HUES6 (cell line): Measurements from ENCODE around the gene FAF1.
"Not testable (repeated sequence)": the region's sequence is repeated elsewhere in the genome, so short reads cannot be mapped to it uniquely, and the experiment has no call there.

Experiments used
- H3K27ac ChIP-seq: 2 replicates; pipeline ENCODE4 v1.7.0; 2013; ENCODE audit warnings: low read depth, mild to moderate bottlenecking, low read length, inconsistent platforms
- H3K27me3 ChIP-seq: 2 replicates; pipeline ENCODE4 v1.6.1; 2013; ENCODE audit warnings: low read length; ENCODE audit not compliant: control insufficient read depth, insufficient read depth
- H3K36me3 ChIP-seq: 2 replicates; pipeline ENCODE4 v1.6.1; 2013; ENCODE audit warnings: low read length; ENCODE audit not compliant: control insufficient read depth, insufficient read depth
- H3K4me1 ChIP-seq: 2 replicates; pipeline ENCODE4 v1.6.1; 2013; ENCODE audit warnings: low read length; ENCODE audit not compliant: control insufficient read depth, insufficient read depth
- H3K4me3 ChIP-seq: 2 replicates; pipeline ENCODE4 v1.5.1; 2013; ENCODE audit warnings: low read depth, low read length
- H3K9ac ChIP-seq: one replicate; pipeline ENCODE4 v1.6.1; 2013; ENCODE audit warnings: mild to moderate bottlenecking, low read length
- H3K9me3 ChIP-seq: 2 replicates; pipeline ENCODE4 v1.6.1; 2013; ENCODE audit warnings: low read depth, low read length; ENCODE audit not compliant: control insufficient read depth, insufficient read depth

Gene FAF1

GRCh38 chr1:50779801-50780200 is 180.3 kb downstream of the FAF1 start:
- Histone ChIP-seq H3K9ac (no peak overlapping the region), H3K9me3 (no peaks in the 10 kb centered on the region), H3K4me1 (no peaks in the 10 kb centered on the region), H3K36me3 (peaks cover 10% of the 10 kb centered on the region; the same call in 1 of the 2 replicates), H3K27me3 (no peaks in the 10 kb centered on the region), H3K4me3 (no peak overlapping the region), H3K27ac (no peak overlapping the region)

DNA sequence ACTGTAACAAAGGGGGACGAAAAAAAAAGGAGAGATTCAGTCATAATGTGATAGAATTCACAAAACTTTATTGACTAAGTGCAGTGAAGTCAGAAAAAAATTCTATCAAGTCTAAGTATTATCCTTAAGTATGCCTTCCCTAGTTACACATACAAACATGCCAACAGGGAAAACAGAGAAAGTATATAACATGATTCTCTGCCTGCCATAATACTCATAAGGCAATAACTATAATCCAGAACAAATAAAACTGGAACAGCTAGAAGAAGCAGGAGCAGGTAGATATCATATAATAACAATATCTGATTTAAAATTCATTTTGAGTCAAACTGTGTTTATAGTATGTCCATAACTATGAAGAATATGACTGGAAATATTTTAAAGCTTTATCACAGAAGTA is 184.3 kb downstream of the FAF1 start:
- H3K36me3 ChIP-seq: peaks cover 7% of the 10 kb centered on the region; the same call in 1 of the 2 replicates
- no peak overlapping the region for H3K9ac ChIP-seq
- H3K27me3 ChIP-seq: no peaks in the 10 kb centered on the region
- no peak overlapping the region for H3K4me3 ChIP-seq
- no peaks in the 10 kb centered on the region for H3K9me3 ChIP-seq
- no peaks in the 10 kb centered on the region for H3K4me1 ChIP-seq
- H3K27ac ChIP-seq: no peak overlapping the region

DNA sequence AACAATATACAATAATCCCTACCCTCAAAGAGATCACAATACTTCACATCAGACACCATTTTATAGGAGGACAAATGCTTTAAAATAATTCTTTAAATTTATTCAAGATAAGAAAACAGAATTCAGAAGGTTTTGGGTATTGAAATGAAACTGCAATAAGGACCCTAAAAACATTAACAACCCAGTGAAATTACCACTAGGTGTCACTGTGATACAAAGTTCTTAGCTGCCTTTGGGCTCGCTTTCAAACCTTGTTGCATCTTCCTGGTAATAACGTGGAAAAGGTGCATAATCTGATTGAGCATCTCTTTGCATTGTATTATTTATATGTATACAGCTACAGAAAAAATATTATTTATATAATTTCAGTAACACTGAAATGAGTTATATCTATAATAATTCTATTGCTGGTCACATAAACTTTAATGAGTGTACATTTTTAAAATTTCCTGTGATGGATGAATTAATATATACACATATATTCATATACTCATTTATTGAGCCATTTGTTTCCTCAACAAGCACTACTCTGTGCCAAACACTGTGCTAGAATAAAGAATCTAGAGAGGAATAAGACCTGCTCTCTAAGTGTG is 185.2 kb downstream of the FAF1 start:
- H3K27me3 ChIP-seq: no peaks in the 10 kb centered on the region
- H3K9ac ChIP-seq: no peak overlapping the region
- no peak overlapping the region for H3K27ac ChIP-seq
- no peaks in the 10 kb centered on the region for H3K9me3 ChIP-seq
- no peaks in the 10 kb centered on the region for H3K4me1 ChIP-seq
- no peaks in the 10 kb centered on the region for H3K36me3 ChIP-seq
- no peak overlapping the region for H3K4me3 ChIP-seq

- Histone ChIP-seq H3K36me3 (no peaks in the 10 kb centered on the region), H3K9ac (no peak overlapping the region), H3K27me3 (no peaks in the 10 kb centered on the region), H3K9me3 (no peaks in the 10 kb centered on the region), H3K4me1 (no peaks in the 10 kb centered on the region), H3K27ac (no peak overlapping the region), H3K4me3 (no peak overlapping the region)
Observed at GRCh38 chr1:50766688-50767087, 193.4 kb downstream of the FAF1 start.

DNA sequence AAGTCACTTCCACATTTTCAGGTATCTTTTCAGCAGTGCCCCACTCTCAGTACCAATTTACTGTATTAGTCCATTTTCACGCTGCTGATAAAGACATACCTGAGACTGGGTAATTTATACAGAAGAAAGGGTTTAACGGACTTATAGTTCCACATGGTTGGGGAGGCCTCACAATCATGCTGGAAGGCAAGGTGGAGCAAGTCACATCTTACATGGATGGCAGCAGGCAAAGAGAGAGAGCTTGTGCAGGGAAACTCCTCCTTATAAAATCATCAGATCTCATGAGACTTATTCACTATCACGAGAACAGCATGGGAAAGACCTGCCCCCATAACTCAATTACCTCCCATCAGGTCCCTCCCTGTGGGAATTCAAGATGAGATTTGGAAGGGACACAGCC is 203.5 kb downstream of the FAF1 start:
- H3K4me1 ChIP-seq, H3K27ac ChIP-seq, H3K36me3 ChIP-seq, H3K27me3 ChIP-seq, H3K9ac ChIP-seq, H3K4me3 ChIP-seq: not testable (repeated sequence)
- H3K9me3 ChIP-seq: peaks cover 19% of the 10 kb centered on the region

DNA sequence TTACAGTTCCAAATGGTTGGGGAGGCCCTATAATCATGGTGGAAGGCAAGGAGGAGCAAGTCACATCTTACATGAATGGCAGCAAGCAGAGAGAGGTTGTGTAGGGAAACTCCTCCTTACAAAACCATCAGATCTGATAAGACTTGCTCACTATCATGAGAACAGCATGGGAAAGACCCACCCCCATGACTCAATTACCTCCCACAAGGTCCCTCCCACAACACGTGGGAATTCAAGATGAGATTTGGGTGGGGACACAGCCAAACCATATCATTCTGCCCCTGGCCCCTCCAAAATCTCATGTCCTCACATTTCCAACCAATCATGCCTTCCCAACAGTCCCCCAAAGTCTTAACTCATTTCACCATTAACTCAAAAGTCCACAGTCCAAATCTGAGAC is 205.3 kb downstream of the FAF1 start:
- not testable (repeated sequence) for H3K36me3 ChIP-seq, H3K27me3 ChIP-seq, H3K4me1 ChIP-seq, H3K27ac ChIP-seq, H3K9ac ChIP-seq, H3K4me3 ChIP-seq
- H3K9me3 ChIP-seq: peaks cover 19% of the 10 kb centered on the region

- H3K27ac ChIP-seq: no peak overlapping the region
- H3K4me1 ChIP-seq: no peaks in the 10 kb centered on the region
- no peak overlapping the region for H3K9ac ChIP-seq
- H3K4me3 ChIP-seq: no peak overlapping the region
- H3K27me3 ChIP-seq: no peaks in the 10 kb centered on the region
- H3K9me3 ChIP-seq: no peaks in the 10 kb centered on the region
- H3K36me3 ChIP-seq: no peaks in the 10 kb centered on the region; the same call in 1 of the 2 replicates
Observed at GRCh38 chr1:50750021-50750619, 209.9 kb downstream of the FAF1 start.

DNA sequence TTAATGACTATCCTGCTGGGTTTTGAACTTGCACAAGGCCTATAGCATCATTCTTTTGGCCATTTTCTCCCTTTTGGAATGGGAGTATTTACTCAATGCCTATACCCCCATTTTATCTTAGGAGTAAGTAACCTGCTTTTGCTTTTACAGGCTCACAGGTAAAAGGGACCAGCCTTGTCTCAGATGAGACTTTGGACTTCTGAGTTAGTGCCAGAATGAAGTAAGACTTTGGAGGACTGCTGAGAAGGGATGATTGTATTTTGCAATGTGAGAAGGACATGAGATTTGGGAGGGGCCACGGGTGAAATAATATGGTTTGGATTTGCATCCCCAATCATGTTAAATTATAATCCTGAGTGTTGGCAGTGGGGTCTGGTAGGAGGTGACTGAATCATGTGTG is 212.7 kb downstream of the FAF1 start:
- H3K27me3 ChIP-seq: no peaks in the 10 kb centered on the region
- no peak overlapping the region for H3K4me3 ChIP-seq
- no peak overlapping the region for H3K9ac ChIP-seq
- no peaks in the 10 kb centered on the region for H3K4me1 ChIP-seq
- H3K36me3 ChIP-seq: 0 out of 2 replicates have a peak, but pooled peaks cover 4% of the 10 kb centered on the region
- no peak overlapping the region for H3K27ac ChIP-seq
- H3K9me3 ChIP-seq: no peaks in the 10 kb centered on the region

DNA sequence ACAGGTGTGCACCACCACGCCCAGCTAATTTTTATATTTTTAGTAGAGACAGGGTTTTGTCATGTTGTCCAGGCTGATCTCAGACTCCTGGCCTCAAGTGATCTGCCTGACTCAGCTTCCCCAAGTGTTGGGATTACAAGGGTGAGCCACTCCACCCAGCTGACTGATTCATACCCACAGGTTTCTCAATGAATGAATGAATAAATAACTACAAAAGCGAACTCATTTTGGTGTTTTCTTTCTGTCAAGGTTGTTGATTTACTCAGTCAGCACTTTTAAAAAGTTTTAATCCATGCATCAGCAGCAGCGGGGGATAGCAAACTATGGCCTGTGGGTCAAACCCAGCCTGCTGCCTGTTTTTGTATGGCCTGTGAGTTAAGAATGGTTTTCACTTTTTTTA is 217.5 kb downstream of the FAF1 start:
- Histone ChIP-seq H3K9ac (no peak overlapping the region), H3K36me3 (peaks cover 4% of the 10 kb centered on the region; the same call in 1 of the 2 replicates), H3K4me1 (no peaks in the 10 kb centered on the region), H3K4me3 (no peak overlapping the region), H3K27ac (no peak overlapping the region), H3K9me3 (no peaks in the 10 kb centered on the region), H3K27me3 (no peaks in the 10 kb centered on the region)

GRCh38 chr1:50739125-50739524 is 220.9 kb downstream of the FAF1 start:
- Histone ChIP-seq H3K36me3 (peaks cover 1% of the 10 kb centered on the region; the same call in 1 of the 2 replicates), H3K27ac (no peak overlapping the region)

GRCh38 chr1:50735443-50735842 is 224.6 kb downstream of the FAF1 start:
- no peak overlapping the region for H3K4me3 ChIP-seq
- no peaks in the 10 kb centered on the region for H3K4me1 ChIP-seq
- no peak overlapping the region for H3K27ac ChIP-seq
- H3K9ac ChIP-seq: no peak overlapping the region
- H3K36me3 ChIP-seq: no peaks in the 10 kb centered on the region; the same call in 1 of the 2 replicates
- no peaks in the 10 kb centered on the region for H3K27me3 ChIP-seq
- H3K9me3 ChIP-seq: no peaks in the 10 kb centered on the region

More at GRCh38 chr1:50739125-50739524, 220.9 kb downstream of the FAF1 start:
- H3K27me3 ChIP-seq: no peaks in the 10 kb centered on the region
- H3K4me3 ChIP-seq: no peak overlapping the region
- no peaks in the 10 kb centered on the region for H3K9me3 ChIP-seq
- no peak overlapping the region for H3K9ac ChIP-seq
- H3K4me1 ChIP-seq: no peaks in the 10 kb centered on the region
